PC-3 (cell line): ENCODE data around the gene BCAP29. TPM values are rescaled to one million over a fixed set of nuclear protein-coding genes. Genes with fewer than 3 reads are reported as not detected.

ENCODE experiments used
- ATAC-seq: fragments of 200-7000 bp; cut with Tn5 transposase; 2 replicates; pipeline ENCODE4 v1.9.1; 2020; ENCODE audit warnings: mild to moderate bottlenecking, moderate library complexity
- BruUV-seq: library from RNA; stranded (reverse); fragments of 400-500 nt; replicated peaks from 2 replicates; lab custom pipeline; 2021; lab: Mats Ljungman, UMichigan
- CTCF ChIA-PET: fragments of 300-600 bp; sonication (Branson Sonifier 250); formaldehyde crosslinking; loops from one replicate; lab custom pipeline; 2022; ENCODE audit warnings: antibody characterized with exemption; lab: Charles Lee
- POLR2A ChIA-PET: fragments of 300-600 bp; sonication (Branson Sonifier 250); formaldehyde crosslinking; loops from one replicate; lab custom pipeline; 2022; ENCODE audit warnings: antibody characterized with exemption; ENCODE audit not compliant: unreplicated experiment; lab: Charles Lee
- DNase-seq: peaks from one replicate; pipeline ENCODE4 v3.0.0-alpha.2; 2015
- H2AFZ ChIP-seq: fragments of 300-600 bp; sonication (generic); 2 replicates; pipeline ENCODE4 v1.6.0; 2016; ENCODE audit warnings: antibody characterized with exemption, low read length
- H3F3A ChIP-seq: fragments of 300-600 bp; sonication (generic); one replicate; pipeline ENCODE4 v1.6.0; 2017; ENCODE audit warnings: antibody characterized with exemption, low read length, control low read depth, mild to moderate bottlenecking; ENCODE audit not compliant: unreplicated experiment
- H3K27ac ChIP-seq: fragments of 300-600 bp; sonication (generic); 2 replicates; pipeline ENCODE4 v1.5.1; 2016; ENCODE audit warnings: mild to moderate bottlenecking, low read length
- H3K27me3 ChIP-seq: fragments of 300-600 bp; sonication (generic); 2 replicates; pipeline ENCODE4 v1.6.1; 2016; ENCODE audit warnings: low read length, mixed read lengths
- H3K36me3 ChIP-seq: fragments of 300-600 bp; sonication (generic); 2 replicates; pipeline ENCODE4 v1.6.1; 2016; ENCODE audit warnings: low read depth, mixed run types, low read length, mixed read lengths
- H3K4me1 ChIP-seq: fragments of 300-600 bp; sonication (generic); 2 replicates; pipeline ENCODE4 v1.5.1; 2016; ENCODE audit warnings: low read length; ENCODE audit not compliant: insufficient read depth
- H3K4me2 ChIP-seq: fragments of 300-600 bp; sonication (generic); 2 replicates; pipeline ENCODE4 v1.6.0; 2016; ENCODE audit warnings: low read length
- H3K4me3 ChIP-seq: fragments of 300-600 bp; sonication (generic); 2 replicates; pipeline ENCODE4 v1.5.1; 2016; ENCODE audit warnings: mild to moderate bottlenecking, low read length, mixed read lengths
- H3K79me2 ChIP-seq: fragments of 300-600 bp; sonication (generic); 2 replicates; pipeline ENCODE4 v1.6.1; 2017; ENCODE audit warnings: low read length, mixed read lengths
- H3K9ac ChIP-seq: fragments of 300-600 bp; sonication (generic); 2 replicates; pipeline ENCODE4 v1.6.0; 2016; ENCODE audit warnings: mild to moderate bottlenecking, low read length
- H3K9me2 ChIP-seq: fragments of 300-600 bp; sonication (generic); replicated peaks from 2 replicates; pipeline ENCODE4 v1.6.1; 2016; ENCODE audit warnings: mixed run types, low read length, mixed read lengths
- H3K9me3 ChIP-seq: fragments of 300-600 bp; sonication (generic); 2 replicates; pipeline ENCODE4 v1.6.1; 2016; ENCODE audit warnings: low read length, mixed read lengths
- H4K20me1 ChIP-seq: fragments of 300-600 bp; sonication (generic); 2 replicates; pipeline ENCODE4 v1.6.1; 2016; ENCODE audit warnings: low read length, mixed read lengths
- CTCF ChIP-seq: fragments of 300-600 bp; sonication (generic); conservative IDR thresholded peaks from 2 replicates; pipeline ENCODE4 v1.5.1; 2017; ENCODE audit warnings: antibody characterized with exemption, low read depth, mild to moderate bottlenecking, low read length
- EZH2 ChIP-seq: fragments of 300-600 bp; sonication (generic); IDR thresholded peaks from one replicate; pipeline ENCODE4 v1.6.1; 2017; ENCODE audit warnings: antibody characterized with exemption, mild to moderate bottlenecking, low read length; ENCODE audit not compliant: unreplicated experiment
- EZH2phosphoT487 ChIP-seq: fragments of 300-600 bp; sonication (generic); IDR thresholded peaks from 2 replicates; pipeline ENCODE4 v1.6.1; 2018; ENCODE audit warnings: mild to moderate bottlenecking, antibody characterized with exemption, low read length, borderline replicate concordance
- intact Hi-C: fragments of 100-400 bp; cut with micrococcal nuclease; formaldehyde crosslinking; loops from 2 replicates; pipeline ENCODE4 v1.9.0; 2023
- total RNA-seq: library from RNA; depleted of rRNA; stranded (reverse); fragments of >200 nt; gene quantifications from 2 replicates; pipeline ENCODE4 v1.2.3, GENCODE V29; 2014

Gene BCAP29
- total RNA-seq, 1 experiment from 2014 or later, result 65.9 TPM

- DNase-seq (no peak), ATAC-seq (no peak)
- Histone ChIP-seq H3K27ac (no peak overlapping the region), H3K36me3 (peaks cover 14% of the 10 kb centered on the region), H3K9me2 (no peaks in the 10 kb centered on the region), H2AFZ (no peak overlapping the region), H3F3A (no peaks in the 10 kb centered on the region), H3K9ac (no peak overlapping the region), H3K4me2 (no peak overlapping the region), H4K20me1 (no peaks in the 10 kb centered on the region), H3K9me3 (no peaks in the 10 kb centered on the region), H3K4me3 (no peak overlapping the region), H3K79me2 (no peaks in the 10 kb centered on the region), H3K27me3 (no peaks in the 10 kb centered on the region), H3K4me1 (peaks cover 20% of the 10 kb centered on the region)
- intact Hi-C loops, result no loop called here
- CTCF ChIA-PET, result no interaction called here
- POLR2A ChIA-PET, result no interaction called here
- no peak for TF ChIP-seq EZH2phosphoT487
- TF ChIP-seq EZH2, result no peak
- no peak for TF ChIP-seq CTCF
- BruUV-seq, result no TSS peak
Measured at GRCh38 chr7:107600816-107601215, 20.8 kb downstream of the BCAP29 start.

- H3K4me2 ChIP-seq, result no peak overlapping the region
- no peaks in the 10 kb centered on the region for H4K20me1 ChIP-seq
- H3F3A ChIP-seq, result no peaks in the 10 kb centered on the region
- 0 out of 2 replicates have a peak, but pooled peaks cover 7% of the 10 kb centered on the region for H3K36me3 ChIP-seq
- ATAC-seq (no peak), DNase-seq (no peak)
- H3K79me2 ChIP-seq, result no peaks in the 10 kb centered on the region
- H3K4me1 ChIP-seq, result no peaks in the 10 kb centered on the region
- no peaks in the 10 kb centered on the region for H3K9me2 ChIP-seq
- no peaks in the 10 kb centered on the region for H3K9me3 ChIP-seq
- CTCF ChIA-PET, result interaction anchor here (0.6 kb wide), 1 partner anchor 138 kb away, joined by 3 read pairs; no protein-coding TSS in a partner anchor
- H3K27ac ChIP-seq, result no peak overlapping the region
- H3K4me3 ChIP-seq, result no peak overlapping the region
- H2AFZ ChIP-seq, result no peak overlapping the region
- H3K9ac ChIP-seq, result no peak overlapping the region
- intact Hi-C loops, result no loop called here
- no peaks in the 10 kb centered on the region for H3K27me3 ChIP-seq
- no TSS peak for BruUV-seq
- POLR2A ChIA-PET, result no interaction called here
- TF ChIP-seq EZH2, result no peak
- no peak for TF ChIP-seq CTCF
- no peak for TF ChIP-seq EZH2phosphoT487
Measured at GRCh38 chr7:107605218-107605815, 25.3 kb downstream of the BCAP29 start.

GRCh38 chr7:107606303-107606702 is 26.3 kb downstream of the BCAP29 start:
- Histone ChIP-seq H3K4me2 (no peak overlapping the region), H3K36me3 (0 out of 2 replicates have a peak, but pooled peaks cover 7% of the 10 kb centered on the region), H3K4me3 (no peak overlapping the region), H3K9ac (no peak overlapping the region), H4K20me1 (no peaks in the 10 kb centered on the region), H3K79me2 (no peaks in the 10 kb centered on the region), H3K9me3 (no peaks in the 10 kb centered on the region), H3K27me3 (no peaks in the 10 kb centered on the region), H3K4me1 (no peaks in the 10 kb centered on the region), H2AFZ (no peak overlapping the region), H3K27ac (no peak overlapping the region), H3K9me2 (no peaks in the 10 kb centered on the region), H3F3A (no peaks in the 10 kb centered on the region)
- ATAC-seq (no peak), DNase-seq (no peak)
- ChIA-PET POLR2A (no interaction called here), CTCF (no interaction called here)
- TF ChIP-seq EZH2phosphoT487 (no peak), CTCF (no peak), EZH2 (no peak)
- intact Hi-C loops, result no loop called here
- BruUV-seq, result no TSS peak
